ENCODE results near the gene DUSP9.

DNA sequence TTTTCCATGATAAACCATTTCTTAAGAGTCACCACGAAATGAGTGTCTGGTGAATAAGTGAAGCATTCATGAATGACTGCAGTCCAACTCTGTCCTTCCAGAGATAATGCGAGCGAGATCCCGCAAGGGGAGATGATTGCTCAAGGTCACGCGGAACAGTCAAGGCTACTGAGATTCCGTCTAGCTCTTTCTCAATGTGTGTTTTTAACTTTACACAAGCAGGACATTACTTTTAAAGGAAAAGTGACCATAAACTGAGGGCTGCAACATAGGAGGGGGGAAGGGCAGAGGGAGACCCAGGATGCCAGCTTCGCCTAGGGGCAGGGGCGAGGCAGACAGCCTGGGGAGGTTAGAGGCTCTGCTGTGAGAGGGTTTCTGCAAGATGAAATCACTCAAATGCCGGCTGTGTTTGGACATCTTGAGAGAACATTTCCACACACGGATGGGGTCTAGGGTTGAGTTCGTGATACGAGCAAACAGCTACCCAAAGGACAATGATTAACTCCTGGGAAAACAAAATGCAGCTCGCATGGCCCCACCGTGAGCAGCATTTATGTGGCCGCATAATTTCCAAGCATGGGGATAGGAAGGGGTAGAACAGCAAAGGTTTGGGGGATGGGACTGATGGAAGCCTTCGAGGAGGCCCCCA, 24.2 kb upstream of the DUSP9 start:
- TF ChIP-seq, protein P1, sequence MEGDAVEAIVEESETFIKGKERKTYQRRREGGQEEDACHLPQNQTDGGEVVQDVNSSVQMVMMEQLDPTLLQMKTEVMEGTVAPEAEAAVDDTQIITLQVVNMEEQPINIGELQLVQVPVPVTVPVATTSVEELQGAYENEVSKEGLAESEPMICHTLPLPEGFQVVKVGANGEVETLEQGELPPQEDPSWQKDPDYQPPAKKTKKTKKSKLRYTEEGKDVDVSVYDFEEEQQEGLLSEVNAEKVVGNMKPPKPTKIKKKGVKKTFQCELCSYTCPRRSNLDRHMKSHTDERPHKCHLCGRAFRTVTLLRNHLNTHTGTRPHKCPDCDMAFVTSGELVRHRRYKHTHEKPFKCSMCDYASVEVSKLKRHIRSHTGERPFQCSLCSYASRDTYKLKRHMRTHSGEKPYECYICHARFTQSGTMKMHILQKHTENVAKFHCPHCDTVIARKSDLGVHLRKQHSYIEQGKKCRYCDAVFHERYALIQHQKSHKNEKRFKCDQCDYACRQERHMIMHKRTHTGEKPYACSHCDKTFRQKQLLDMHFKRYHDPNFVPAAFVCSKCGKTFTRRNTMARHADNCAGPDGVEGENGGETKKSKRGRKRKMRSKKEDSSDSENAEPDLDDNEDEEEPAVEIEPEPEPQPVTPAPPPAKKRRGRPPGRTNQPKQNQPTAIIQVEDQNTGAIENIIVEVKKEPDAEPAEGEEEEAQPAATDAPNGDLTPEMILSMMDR (IDR thresholded peaks at IDR 0.05), result no peak
- no peak for TF ChIP-seq POLR2A (IDR thresholded peaks at IDR 0.05)

Measured in body of pancreas (tissue), 4 donors.